ENCODE data around the gene MUC5AC. TPM values are rescaled to one million over a fixed set of nuclear protein-coding genes. Genes with fewer than 3 reads are reported as not detected.
"Not testable (repeated sequence)": the region's sequence is repeated elsewhere in the genome, so short reads cannot be mapped to it uniquely, and the experiment has no call there.

The MUC5AC gene
- polyA plus RNA-seq, 4 donors, result 0.06 to 0.13 TPM; not detected in 2

GRCh38 chr11:1156506-1157340, 1.0 kb upstream of the MUC5AC start:
- WGBS, 3 donors, result 88 to 95% (median 91%) methylated on average over 7 of the region's 7 CpGs
- H3K27ac ChIP-seq (ENCODE audit: low read depth in 1 of 3, low read length in 2 of 3), result no peak overlapping the region
- no peak overlapping the region for H3K4me3 ChIP-seq (ENCODE audit: low read depth in 1 of 3, low read length in 3 of 3)
- no peaks in the 10 kb centered on the region for H3K36me3 ChIP-seq (ENCODE audit: control insufficient read depth in 3 of 3, insufficient read depth in 2 of 3, low read depth in 1 of 3, low read length in 3 of 3)
- no peaks in the 10 kb centered on the region for H3K9me3 ChIP-seq (ENCODE audit: control insufficient read depth in 2 of 2, insufficient read depth in 1 of 2, low read depth in 1 of 2, low read length in 1 of 2)
- no peak for DNase-seq
- no peak for FAIRE-seq
- H3K27me3 ChIP-seq (ENCODE audit: control insufficient read depth in 3 of 3, insufficient read depth in 3 of 3, low read length in 3 of 3), result no peaks in the 10 kb centered on the region
- peaks cover 0 to 7% (median 0%) of the 10 kb centered on the region in 3 donors for H3K4me1 ChIP-seq (ENCODE audit: control insufficient read depth in 3 of 3, insufficient read depth in 2 of 3, low read depth in 1 of 3, low read length in 2 of 3)

- DNase-seq (no peak), FAIRE-seq (no peak)
- Histone ChIP-seq H3K9me3 (ENCODE audit: control insufficient read depth in 2 of 2, insufficient read depth in 1 of 2, low read depth in 1 of 2, low read length in 1 of 2) (no peaks in the 10 kb centered on the region), H3K36me3 (ENCODE audit: control insufficient read depth in 3 of 3, insufficient read depth in 2 of 3, low read depth in 1 of 3, low read length in 3 of 3) (no peaks in the 10 kb centered on the region), H3K4me3 (ENCODE audit: low read depth in 1 of 3, low read length in 3 of 3) (no peak overlapping the region), H3K27ac (ENCODE audit: low read depth in 1 of 3, low read length in 2 of 3) (no peak overlapping the region), H3K4me1 (ENCODE audit: control insufficient read depth in 3 of 3, insufficient read depth in 2 of 3, low read depth in 1 of 3, low read length in 2 of 3) (peaks cover 0 to 4% (median 0%) of the 10 kb centered on the region in 3 donors), H3K27me3 (ENCODE audit: control insufficient read depth in 3 of 3, insufficient read depth in 3 of 3, low read length in 3 of 3) (no peaks in the 10 kb centered on the region)
- 55 to 75% (median 58%) methylated on average over 4 of the region's 4 CpGs for WGBS, 3 donors
Observed at GRCh38 chr11:1157341-1157644, 460 bp upstream of the MUC5AC start.

DNA sequence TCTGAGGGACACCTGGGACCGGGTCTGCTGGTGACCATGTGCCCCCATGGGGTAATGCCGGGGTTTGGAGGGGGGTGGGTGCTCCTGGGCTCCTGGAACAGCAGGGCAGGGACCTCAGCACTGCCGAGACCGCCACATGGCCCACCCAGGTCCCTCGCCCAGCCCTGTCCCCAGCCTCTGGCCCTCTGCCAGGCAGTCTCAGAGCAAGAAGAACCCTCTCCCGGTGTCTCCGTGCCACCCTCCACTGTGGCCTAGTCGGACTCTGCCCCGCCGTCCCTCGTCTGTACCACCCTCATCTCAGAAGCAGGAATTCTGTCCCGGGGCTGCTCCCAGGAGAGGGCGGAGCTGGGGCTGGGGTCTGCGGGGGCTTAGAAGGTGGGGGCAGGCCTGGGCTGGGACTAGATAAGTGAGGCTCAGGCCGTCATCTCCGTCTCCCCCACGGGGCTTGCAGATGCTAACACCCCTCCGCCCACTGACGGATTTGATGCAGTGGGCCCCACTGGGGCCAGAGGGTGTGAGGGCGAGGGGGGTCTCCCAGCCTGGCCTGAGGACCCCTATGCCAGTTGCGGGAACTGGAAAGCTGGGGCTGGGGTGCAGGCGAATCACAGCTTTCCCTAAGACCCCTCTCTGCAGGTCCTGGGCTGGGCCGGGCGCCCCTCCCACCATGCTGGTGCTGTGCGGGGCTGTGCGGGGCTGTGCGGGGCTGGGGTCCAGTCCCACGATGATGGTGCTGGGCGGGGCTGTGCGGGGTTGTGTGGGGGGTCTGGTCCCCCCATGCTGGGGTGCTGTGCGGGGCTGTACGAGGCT, 1.1 kb downstream of the MUC5AC start:
- DNase-seq, result no peak
- H3K27me3 ChIP-seq (ENCODE audit: control insufficient read depth in 3 of 3, insufficient read depth in 3 of 3, low read length in 3 of 3), result no peaks in the 10 kb centered on the region

DNA sequence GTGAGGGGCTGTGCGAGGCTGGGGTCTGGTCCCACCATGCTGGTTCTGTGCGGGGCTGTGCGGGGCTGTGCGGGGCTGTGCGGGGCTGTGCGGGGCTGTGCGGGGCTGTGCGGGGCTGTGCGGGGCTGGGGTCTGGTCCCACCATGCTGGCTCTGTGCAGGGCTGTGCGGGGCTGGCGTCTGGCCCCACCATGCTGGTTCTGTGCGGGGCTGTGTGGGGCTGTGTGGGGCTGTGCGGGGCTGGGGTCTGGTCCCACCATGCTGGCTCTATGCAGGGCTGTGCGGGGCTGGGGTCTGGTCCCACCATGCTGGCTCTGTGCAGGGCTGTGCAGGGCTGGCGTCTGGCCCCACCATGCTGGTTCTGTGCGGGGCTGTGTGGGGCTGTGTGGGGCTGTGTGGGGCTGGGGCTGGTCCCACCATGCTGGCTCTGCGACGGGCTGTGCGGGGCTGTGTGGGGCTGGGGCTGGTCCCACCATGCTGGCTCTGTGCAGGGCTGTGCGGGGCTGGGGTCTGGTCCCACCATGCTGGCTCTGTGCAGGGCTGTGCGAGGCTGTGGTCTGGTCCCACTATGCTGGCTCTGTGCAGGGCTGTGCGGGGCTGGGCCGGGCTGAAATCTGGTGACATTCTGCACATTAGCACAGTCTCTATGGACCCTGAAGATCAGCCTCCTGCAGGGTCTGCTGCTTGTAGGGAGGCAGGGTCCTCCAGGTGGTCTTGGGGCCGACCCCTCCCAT, 1.9 kb downstream of the MUC5AC start:
- FAIRE-seq; H3K36me3 ChIP-seq (ENCODE audit: control insufficient read depth in 3 of 3, insufficient read depth in 2 of 3, low read depth in 1 of 3, low read length in 3 of 3); H3K4me3 ChIP-seq (ENCODE audit: low read depth in 1 of 3, low read length in 3 of 3); DNase-seq; H3K27ac ChIP-seq (ENCODE audit: low read depth in 1 of 3, low read length in 2 of 3); H3K9me3 ChIP-seq (ENCODE audit: control insufficient read depth in 2 of 2, insufficient read depth in 1 of 2, low read depth in 1 of 2, low read length in 1 of 2); H3K4me1 ChIP-seq (ENCODE audit: control insufficient read depth in 3 of 3, insufficient read depth in 2 of 3, low read depth in 1 of 3, low read length in 2 of 3); H3K27me3 ChIP-seq (ENCODE audit: control insufficient read depth in 3 of 3, insufficient read depth in 3 of 3, low read length in 3 of 3): not testable (repeated sequence)
- 61 to 66% (median 63%) methylated on average over 17 to 24 of the region's 24 CpGs for WGBS, 3 donors

More for the DNA sequence above, 1.1 kb downstream of the MUC5AC start:
- Histone ChIP-seq H3K36me3 (ENCODE audit: control insufficient read depth in 3 of 3, insufficient read depth in 2 of 3, low read depth in 1 of 3, low read length in 3 of 3) (no peaks in the 10 kb centered on the region), H3K4me1 (ENCODE audit: control insufficient read depth in 3 of 3, insufficient read depth in 2 of 3, low read depth in 1 of 3, low read length in 2 of 3) (peaks cover 0 to 4% (median 0%) of the 10 kb centered on the region in 3 donors), H3K27ac (ENCODE audit: low read depth in 1 of 3, low read length in 2 of 3) (no peak overlapping the region), H3K9me3 (ENCODE audit: control insufficient read depth in 2 of 2, insufficient read depth in 1 of 2, low read depth in 1 of 2, low read length in 1 of 2) (no peaks in the 10 kb centered on the region), H3K4me3 (ENCODE audit: low read depth in 1 of 3, low read length in 3 of 3) (no peak overlapping the region)
- FAIRE-seq, result no peak
- WGBS, 3 donors, result 62 to 77% (median 65%) methylated on average over 30 to 32 of the region's 32 CpGs

DNA sequence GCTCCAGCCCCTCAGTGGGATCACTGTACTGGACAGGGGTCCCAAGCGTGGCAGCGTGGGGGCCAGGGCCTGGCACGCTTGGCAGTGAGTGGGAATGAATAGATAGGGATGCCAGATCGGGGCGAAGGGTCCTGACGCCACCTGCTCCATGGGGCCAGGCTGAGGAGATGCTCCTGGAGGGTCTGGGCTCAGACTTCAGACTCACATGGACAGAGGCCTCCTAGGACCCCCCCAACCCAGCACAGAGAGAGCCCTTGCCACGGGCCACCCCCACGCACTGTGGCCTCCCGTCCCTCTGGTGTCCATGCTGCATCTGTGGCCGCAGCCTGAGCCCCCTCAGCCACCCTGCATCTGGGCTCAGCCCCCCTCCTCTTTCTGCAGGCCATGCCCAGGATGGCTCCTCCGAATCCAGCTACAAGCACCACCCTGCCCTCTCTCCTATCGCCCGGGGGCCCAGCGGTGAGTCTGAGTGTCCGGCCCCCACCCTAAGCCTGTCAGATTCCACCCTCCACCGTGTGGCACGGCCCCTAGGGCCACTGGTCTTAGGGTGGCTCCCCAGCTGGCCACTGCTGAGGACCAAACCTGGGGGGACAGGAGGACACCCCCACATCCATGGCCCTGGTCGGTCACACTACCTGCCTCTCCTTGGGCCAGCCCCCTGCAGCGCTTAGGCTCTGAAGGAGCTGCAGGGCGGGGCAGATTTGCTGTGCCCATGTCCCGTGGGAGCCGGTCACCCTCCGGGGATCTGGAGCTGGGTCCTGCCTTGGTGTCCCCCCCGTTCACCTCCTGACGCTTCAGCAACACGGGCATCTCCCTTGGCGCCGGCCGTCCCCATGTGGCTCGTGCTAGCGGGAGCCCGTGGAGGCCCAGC, 2.7 kb downstream of the MUC5AC start:
- no peak overlapping the region for H3K4me3 ChIP-seq (ENCODE audit: low read depth in 1 of 3, low read length in 3 of 3)
- H3K9me3 ChIP-seq (ENCODE audit: control insufficient read depth in 2 of 2, insufficient read depth in 1 of 2, low read depth in 1 of 2, low read length in 1 of 2), result no peaks in the 10 kb centered on the region
- FAIRE-seq (no peak), DNase-seq (no peak)
- H3K4me1 ChIP-seq (ENCODE audit: control insufficient read depth in 3 of 3, insufficient read depth in 2 of 3, low read depth in 1 of 3, low read length in 2 of 3), result peaks cover 0 to 16% (median 0%) of the 10 kb centered on the region in 3 donors
- 82 to 88% (median 84%) methylated on average over 25 to 32 of the region's 32 CpGs for WGBS, 3 donors
- no peaks in the 10 kb centered on the region for H3K27me3 ChIP-seq (ENCODE audit: control insufficient read depth in 3 of 3, insufficient read depth in 3 of 3, low read length in 3 of 3)
- no peaks in the 10 kb centered on the region for H3K36me3 ChIP-seq (ENCODE audit: control insufficient read depth in 3 of 3, insufficient read depth in 2 of 3, low read depth in 1 of 3, low read length in 3 of 3)
- no peak overlapping the region for H3K27ac ChIP-seq (ENCODE audit: low read depth in 1 of 3, low read length in 2 of 3)

GRCh38 chr11:1161410-1162137, 3.8 kb downstream of the MUC5AC start:
- DNase-seq (no peak), FAIRE-seq (no peak)
- no peaks in the 10 kb centered on the region for H3K36me3 ChIP-seq (ENCODE audit: control insufficient read depth in 3 of 3, insufficient read depth in 2 of 3, low read depth in 1 of 3, low read length in 3 of 3)
- H3K4me1 ChIP-seq (ENCODE audit: control insufficient read depth in 3 of 3, insufficient read depth in 2 of 3, low read depth in 1 of 3, low read length in 2 of 3), result peaks cover 0 to 17% (median 0%) of the 10 kb centered on the region in 3 donors
- no peak overlapping the region for H3K4me3 ChIP-seq (ENCODE audit: low read depth in 1 of 3, low read length in 3 of 3)
- H3K27me3 ChIP-seq (ENCODE audit: control insufficient read depth in 3 of 3, insufficient read depth in 3 of 3, low read length in 3 of 3), result no peaks in the 10 kb centered on the region
- H3K9me3 ChIP-seq (ENCODE audit: control insufficient read depth in 2 of 2, insufficient read depth in 1 of 2, low read depth in 1 of 2, low read length in 1 of 2), result no peaks in the 10 kb centered on the region
- WGBS, 3 donors, result 79 to 85% (median 84%) methylated on average over 42 of the region's 42 CpGs
- H3K27ac ChIP-seq (ENCODE audit: low read depth in 1 of 3, low read length in 2 of 3), result no peak overlapping the region

DNA sequence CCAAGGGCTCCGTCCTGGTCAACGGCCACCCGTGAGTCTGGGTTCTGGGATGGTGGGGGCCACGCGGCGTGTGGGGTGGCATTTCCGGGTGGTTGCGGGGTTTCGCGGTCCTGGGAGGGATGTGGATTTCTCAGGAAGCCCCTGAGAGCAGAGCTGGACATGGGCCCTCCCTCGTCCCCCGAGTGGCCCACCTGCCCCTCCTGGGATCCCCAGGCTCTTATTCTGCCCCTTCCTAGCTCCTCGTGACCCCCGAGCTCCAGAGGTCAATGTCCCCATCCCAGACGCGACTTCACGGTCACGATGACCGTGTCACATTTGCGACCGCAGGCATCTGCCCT, 4.4 kb downstream of the MUC5AC start:
- no peaks in the 10 kb centered on the region for H3K36me3 ChIP-seq (ENCODE audit: control insufficient read depth in 3 of 3, insufficient read depth in 2 of 3, low read depth in 1 of 3, low read length in 3 of 3)
- no peak overlapping the region for H3K27ac ChIP-seq (ENCODE audit: low read depth in 1 of 3, low read length in 2 of 3)
- FAIRE-seq (no peak), DNase-seq (no peak)
- WGBS, 3 donors, result 82 to 91% (median 83%) methylated on average over 21 of the region's 21 CpGs
- no peak overlapping the region for H3K4me3 ChIP-seq (ENCODE audit: low read depth in 1 of 3, low read length in 3 of 3)
- no peaks in the 10 kb centered on the region for H3K9me3 ChIP-seq (ENCODE audit: control insufficient read depth in 2 of 2, insufficient read depth in 1 of 2, low read depth in 1 of 2, low read length in 1 of 2)
- H3K4me1 ChIP-seq (ENCODE audit: control insufficient read depth in 3 of 3, insufficient read depth in 2 of 3, low read depth in 1 of 3, low read length in 2 of 3), result peaks cover 0 to 17% (median 0%) of the 10 kb centered on the region in 3 donors
- H3K27me3 ChIP-seq (ENCODE audit: control insufficient read depth in 3 of 3, insufficient read depth in 3 of 3, low read length in 3 of 3), result no peaks in the 10 kb centered on the region
